Anterior cingulate cortex (tissue), 58 donors: ENCODE data around the gene ERBB2.
"Not testable (repeated sequence)": the region's sequence is repeated elsewhere in the genome, so short reads cannot be mapped to it uniquely, and the experiment has no call there.

Experiments used
- DNase-seq, 58 donors: peaks; one replicate each; lab custom pipeline; 2025; lab: John Stamatoyannopoulos, UW

ERBB2 gene

DNA sequence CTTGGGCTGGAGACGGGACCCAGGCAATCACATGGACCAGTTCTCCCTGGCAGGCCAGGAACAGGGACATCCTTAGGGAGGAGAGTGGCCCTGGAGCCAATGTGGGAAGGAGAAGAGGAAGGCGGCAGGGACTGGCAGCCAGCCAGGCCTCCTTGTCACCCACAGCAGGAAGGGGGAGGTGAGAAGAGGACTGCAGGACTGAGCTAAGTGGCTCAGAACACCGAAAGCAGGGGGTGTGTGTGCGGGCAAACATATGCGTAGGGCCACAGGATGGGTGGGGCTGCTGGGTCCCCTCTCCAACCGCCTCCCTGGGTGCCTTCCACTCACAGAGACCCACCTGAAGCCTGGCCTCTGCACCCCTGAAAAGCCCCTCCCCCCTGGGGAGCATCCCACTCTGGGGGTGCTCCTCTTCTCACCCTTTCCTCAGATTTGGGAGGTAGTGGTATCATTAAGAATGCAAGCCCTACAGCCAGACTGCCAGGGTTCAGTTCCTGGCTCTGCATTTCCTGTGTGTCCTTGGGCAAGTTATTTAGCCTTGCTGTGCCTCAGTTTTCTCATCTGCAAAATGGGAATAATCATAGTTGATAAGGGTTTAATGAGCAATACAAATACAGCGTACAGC is 23.6 kb upstream of the ERBB2 start:
- peak in 41 of 58 donors; percentile 19 to 86 (median 49) for DNase-seq

DNA sequence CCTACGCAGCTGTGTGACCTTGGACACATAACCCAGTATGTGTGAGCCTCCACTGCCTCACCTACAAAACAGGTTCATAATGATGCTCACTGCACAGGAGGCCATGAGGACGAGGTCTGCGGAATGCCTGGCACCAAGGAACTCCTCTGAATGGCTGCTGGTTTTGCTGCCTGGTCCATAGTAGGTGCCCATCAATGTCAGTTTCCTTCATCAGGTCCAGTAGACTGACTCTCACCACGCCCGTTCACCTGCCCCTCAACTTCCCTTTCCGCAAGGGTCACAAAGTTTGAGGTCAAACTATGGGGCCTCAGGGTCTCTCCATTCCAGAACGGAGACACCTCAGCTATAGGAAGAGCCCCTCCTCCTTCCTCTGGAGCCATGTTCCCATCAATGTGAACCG is 22.8 kb upstream of the ERBB2 start:
- DNase-seq, result no peak

- peak in 31 of 58 donors; percentile 8 to 70 (median 43) for DNase-seq
These were observed 22.1 kb upstream of the ERBB2 start for GRCh38 chr17:39677542-39678339.

- no peak for DNase-seq
These were observed 21.3 kb upstream of the ERBB2 start for GRCh38 chr17:39678340-39679116.

GRCh38 chr17:39679521-39680192 is 20.2 kb upstream of the ERBB2 start:
- no peak for DNase-seq

DNA sequence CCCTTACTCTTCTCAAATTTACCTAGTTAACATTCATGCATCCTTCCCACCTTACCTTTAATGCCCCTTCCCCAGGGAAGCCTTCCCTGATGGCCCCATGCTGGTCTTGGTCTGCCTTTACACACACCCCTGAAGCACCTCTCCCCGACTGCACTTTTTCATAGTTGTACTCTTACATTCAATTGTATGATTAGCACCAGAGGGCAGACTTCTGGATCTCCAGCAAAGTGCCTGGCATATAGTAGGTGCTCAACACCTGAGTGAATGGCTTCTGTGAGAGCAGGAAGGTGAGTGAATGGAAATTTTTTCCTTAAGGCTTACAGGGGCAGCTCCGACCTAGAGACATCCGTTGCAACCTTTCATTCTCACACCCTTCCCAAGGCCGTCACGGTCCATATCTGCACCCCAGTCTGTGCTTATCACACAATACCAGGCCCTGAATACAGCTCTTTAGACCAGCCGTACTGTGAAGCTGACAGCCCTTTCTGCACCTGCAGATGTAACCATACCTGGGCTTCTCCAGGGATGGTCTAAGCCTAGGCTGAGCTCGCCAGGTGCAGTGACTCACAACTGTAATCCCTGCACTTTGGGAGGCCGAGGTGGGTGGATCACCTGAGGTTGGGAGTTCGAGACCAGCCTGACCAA is 16.4 kb upstream of the ERBB2 start:
- no peak for DNase-seq

DNA sequence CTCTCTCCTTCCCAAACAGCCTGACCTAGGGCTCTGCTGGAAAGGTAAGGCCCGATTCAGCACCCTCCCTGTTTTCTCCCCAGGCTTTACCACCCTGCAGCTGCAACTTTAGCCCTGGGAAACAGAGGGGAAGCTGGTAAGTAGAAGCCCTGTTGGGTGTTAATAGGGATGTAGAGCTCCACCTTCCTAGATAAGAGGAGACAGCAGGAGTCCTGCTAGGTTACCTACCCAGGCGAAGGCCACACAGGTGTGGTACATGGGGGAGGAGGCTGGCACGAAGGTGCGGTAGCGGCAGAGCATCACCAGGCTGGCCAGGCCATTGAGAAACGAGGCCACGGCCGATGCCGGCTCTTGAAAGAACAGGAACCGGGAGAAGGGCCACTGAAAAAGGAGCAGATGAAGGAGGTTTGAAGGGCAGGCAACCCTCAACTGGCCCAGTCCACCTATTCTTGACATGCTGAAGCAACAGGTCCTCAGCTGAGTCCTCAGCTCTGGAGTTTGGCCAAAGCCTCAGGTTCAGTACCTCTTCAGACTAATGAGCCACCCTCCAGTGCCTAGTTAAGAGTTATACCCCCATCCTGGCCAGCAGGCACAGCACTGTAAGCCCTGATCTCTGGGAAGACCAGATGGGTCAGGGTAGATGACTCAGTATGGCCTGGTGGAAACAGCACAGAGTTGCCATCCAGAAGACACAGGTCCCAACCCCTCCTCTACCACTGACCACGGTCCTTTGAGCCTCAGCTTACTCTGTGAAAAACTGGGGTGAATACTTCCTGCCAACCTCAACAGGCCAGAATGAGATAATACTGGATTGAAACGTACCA is 15.3 kb upstream of the ERBB2 start:
- no peak for DNase-seq

DNA sequence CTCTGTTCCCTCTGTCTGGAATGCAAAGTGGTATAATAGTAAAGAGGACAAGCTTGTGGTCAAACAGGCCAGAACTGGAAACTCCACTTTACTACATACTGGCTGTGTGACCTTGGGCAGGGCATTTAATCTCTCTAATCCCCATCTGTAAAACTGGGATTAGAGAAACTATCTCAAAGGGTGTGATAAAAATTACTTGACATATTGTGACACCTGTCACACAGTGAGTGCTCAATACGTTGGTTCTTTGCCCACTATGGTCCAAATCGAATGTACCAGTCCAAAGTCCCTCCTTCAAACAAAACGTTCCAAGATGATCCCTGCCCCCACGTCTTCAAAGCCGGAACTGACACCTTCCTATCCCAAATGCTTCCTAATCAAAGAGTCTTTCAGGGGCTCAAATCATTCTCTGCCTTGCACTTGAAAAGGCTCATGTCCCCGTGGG is 12.7 kb upstream of the ERBB2 start:
- DNase-seq, result no peak

DNA sequence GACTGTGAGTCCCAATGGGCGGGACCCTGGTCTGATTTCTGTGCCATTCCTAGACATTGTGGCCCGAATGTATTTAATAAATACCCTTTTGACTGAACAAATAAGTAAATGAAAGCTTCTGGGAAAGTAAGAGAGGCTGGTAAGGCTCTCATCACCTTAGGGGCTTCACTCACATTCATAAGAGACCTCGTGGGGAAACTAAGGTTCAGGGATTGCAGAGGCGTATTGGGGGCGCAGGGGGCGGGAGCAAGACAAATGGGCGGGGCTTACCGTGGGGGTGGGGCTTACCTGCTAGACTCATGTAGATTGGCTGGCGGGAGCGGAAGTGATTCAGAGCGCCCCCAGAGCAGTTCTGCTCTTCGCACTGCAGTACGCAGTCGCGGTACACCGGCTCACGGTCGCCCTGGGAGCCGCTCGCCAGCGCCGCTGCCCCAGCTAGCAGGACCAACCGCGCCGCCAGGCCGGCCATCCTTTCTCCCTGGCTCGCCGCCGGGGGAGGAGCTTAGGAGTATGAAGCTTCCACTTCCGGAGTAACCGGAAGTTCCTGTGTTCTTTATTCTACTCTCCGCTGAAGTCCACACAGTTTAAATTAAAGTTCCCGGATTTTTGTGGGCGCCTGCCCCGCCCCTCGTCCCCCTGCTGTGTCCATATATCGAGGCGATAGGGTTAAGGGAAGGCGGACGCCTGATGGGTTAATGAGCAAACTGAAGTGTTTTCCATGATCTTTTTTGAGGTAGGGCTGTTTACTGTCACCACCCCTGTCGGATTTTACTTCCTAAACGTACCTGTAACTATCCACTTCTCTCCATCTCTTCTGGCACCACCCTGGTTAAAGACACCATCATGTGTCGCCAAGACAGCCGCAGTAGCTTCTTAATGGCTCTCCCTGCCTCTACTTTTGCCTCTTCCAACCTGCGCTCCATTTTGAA is 12.1 kb upstream of the ERBB2 start, which contains the start of gene PGAP3:
PGAP3 (minus strand) TSS at position 512 of the 929 bp plus-strand sequence; CDS start at position 469, 43 bp downstream.
- peak; percentile 26 to 96 (median 83) for DNase-seq

DNA sequence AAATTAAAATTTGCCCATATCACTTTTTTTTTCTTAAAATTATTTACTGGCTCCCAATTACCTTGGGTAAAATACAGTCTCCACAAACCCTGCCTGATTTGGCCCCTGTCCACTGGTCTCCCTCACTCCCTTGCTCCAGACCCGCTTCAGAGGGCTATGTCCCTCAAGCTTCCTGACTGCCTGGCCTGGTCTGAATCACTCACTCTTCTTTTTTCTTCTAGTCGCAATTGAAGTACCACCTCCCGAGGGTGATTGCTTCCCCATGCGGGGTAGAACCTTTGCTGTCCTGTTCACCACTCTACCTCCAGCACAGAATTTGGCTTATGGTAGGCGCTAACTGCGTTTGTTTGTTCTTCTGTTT is 11.4 kb upstream of the ERBB2 start:
- no peak for DNase-seq

- DNase-seq, result no peak
These were observed 10.9 kb upstream of the ERBB2 start for GRCh38 chr17:39688945-39689344.

GRCh38 chr17:39694593-39694992 is 5.3 kb upstream of the ERBB2 start:
- DNase-seq, result no peak

DNA sequence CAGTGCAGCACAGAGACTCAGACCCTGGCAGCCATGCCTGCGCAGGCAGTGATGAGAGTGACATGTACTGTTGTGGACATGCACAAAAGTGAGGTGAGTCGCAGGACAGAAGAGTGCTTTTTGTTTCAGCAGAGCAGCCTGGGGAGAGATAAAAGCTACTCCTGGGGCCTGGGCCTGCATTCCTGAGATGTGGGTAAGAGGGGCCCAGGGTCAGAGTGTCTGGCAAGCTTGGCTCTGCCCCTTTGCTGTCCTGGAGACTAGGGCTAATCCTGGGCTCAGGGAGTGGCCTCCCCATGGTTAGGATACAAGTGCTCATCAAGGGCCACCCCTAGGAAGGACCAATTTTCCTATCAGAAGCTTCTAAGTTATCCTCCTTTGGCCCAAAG is 4.8 kb upstream of the ERBB2 start:
- DNase-seq, result no peak

GRCh38 chr17:39696731-39697130 is 3.1 kb upstream of the ERBB2 start:
- no peak for DNase-seq

DNA sequence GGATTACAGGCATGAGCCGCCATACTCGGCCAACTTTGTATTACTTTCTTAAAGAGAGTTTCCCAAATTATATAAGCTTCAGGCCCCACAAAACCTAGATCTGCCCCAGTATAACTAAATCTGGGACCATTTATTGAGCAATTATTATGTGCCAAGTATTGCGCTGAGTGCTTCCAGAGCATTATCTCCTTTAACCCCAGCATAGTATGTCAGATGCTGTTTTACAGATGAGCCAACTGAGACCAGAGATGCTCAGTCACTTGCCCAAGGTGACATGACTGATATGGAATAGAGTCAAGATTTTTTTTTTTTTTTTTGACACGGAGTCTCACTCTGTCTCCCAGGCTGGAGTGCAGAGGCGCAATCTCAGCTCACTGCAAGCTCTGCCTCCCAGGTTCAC is 1.9 kb upstream of the ERBB2 start:
- DNase-seq, result no peak

DNA sequence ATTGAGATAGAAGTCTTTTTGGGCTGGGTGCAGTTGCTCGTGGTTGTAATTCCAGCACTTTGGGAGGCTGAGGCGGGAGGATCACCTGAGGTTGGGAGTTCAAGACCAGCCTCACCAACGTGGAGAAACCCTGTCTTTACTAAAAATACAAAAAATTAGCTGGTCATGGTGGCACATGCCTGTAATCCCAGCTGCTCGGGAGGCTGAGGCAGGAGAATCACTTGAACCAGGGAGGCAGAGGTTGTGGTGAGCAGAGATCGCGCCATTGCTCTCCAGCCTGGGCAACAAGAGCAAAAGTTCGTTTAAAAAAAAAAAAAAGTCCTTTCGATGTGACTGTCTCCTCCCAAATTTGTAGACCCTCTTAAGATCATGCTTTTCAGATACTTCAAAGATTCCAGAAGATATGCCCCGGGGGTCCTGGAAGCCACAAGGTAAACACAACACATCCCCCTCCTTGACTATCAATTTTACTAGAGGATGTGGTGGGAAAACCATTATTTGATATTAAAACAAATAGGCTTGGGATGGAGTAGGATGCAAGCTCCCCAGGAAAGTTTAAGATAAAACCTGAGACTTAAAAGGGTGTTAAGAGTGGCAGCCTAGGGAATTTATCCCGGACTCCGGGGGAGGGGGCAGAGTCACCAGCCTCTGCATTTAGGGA is 577 bp upstream of the ERBB2 start:
- DNase-seq, result not testable (repeated sequence)

GRCh38 chr17:39700148-39700987 is 504 bp downstream of the ERBB2 start:
- DNase-seq, result no peak
